Brain pericyte (primary cell): ENCODE results near the gene TJAP1.
"Not testable (repeated sequence)": the region's sequence is repeated elsewhere in the genome, so short reads cannot be mapped to it uniquely, and the experiment has no call there.

Experiments
- DNase-seq: peaks from one replicate; pipeline ENCODE4 v3.0.0-alpha.2; 2012; ENCODE audit warnings: low read depth, low spot score

TJAP1 gene

GRCh38 chr6:43453831-43454230 is 23.5 kb upstream of the TJAP1 start:
- no peak for DNase-seq

GRCh38 chr6:43454290-43454695 is 23.1 kb upstream of the TJAP1 start:
- DNase-seq, result no peak

- peak; percentile 45 for DNase-seq
Observed at GRCh38 chr6:43454696-43455530, 22.5 kb upstream of the TJAP1 start.

GRCh38 chr6:43455531-43456428 is 21.6 kb upstream of the TJAP1 start, which contains the start of gene DLK2:
DLK2 (minus strand) TSS chr6:43455548; CDS start chr6:43454825, 723 bp downstream.
- DNase-seq, result no peak

GRCh38 chr6:43457643-43458042 is 19.7 kb upstream of the TJAP1 start:
- no peak for DNase-seq

GRCh38 chr6:43458154-43458553 is 19.2 kb upstream of the TJAP1 start:
- DNase-seq, result not testable (repeated sequence)

GRCh38 chr6:43459535-43459934 is 17.8 kb upstream of the TJAP1 start:
- no peak for DNase-seq

- DNase-seq, result no peak
Observed at GRCh38 chr6:43460032-43460431, 17.3 kb upstream of the TJAP1 start.

GRCh38 chr6:43461936-43462335 is 15.4 kb upstream of the TJAP1 start:
- DNase-seq, result no peak

- no peak for DNase-seq
Observed at GRCh38 chr6:43464337-43464736, 13.0 kb upstream of the TJAP1 start.

- no peak for DNase-seq
Observed at GRCh38 chr6:43465948-43466347, 11.4 kb upstream of the TJAP1 start.

- DNase-seq, result not testable (repeated sequence)
Observed at GRCh38 chr6:43467265-43467664, 10.1 kb upstream of the TJAP1 start.

- DNase-seq, result no peak
Observed at GRCh38 chr6:43467752-43468151, 9.6 kb upstream of the TJAP1 start.

GRCh38 chr6:43468240-43468639 is 9.1 kb upstream of the TJAP1 start:
- no peak for DNase-seq

- DNase-seq, result no peak
Observed at GRCh38 chr6:43468748-43469681, 8.4 kb upstream of the TJAP1 start.

GRCh38 chr6:43469947-43470346 is 7.4 kb upstream of the TJAP1 start:
- no peak for DNase-seq

- DNase-seq, result no peak
Observed at GRCh38 chr6:43471399-43471798, 6.0 kb upstream of the TJAP1 start.

GRCh38 chr6:43472515-43472914 is 4.9 kb upstream of the TJAP1 start:
- no peak for DNase-seq

GRCh38 chr6:43475516-43475915 is 1.9 kb upstream of the TJAP1 start:
- no peak for DNase-seq

GRCh38 chr6:43476746-43477145 is 624 bp upstream of the TJAP1 start:
- no peak for DNase-seq

GRCh38 chr6:43478008-43478372 is 620 bp downstream of the TJAP1 start:
- DNase-seq, result no peak
